Vagina (tissue), 2 donors: ENCODE results near the gene GALNT2.

ENCODE experiments used
- CTCF ChIP-seq, 3 experiments: fragments of 450-650 bp in 2 of 3; fragments of 200-600 bp in 1 of 3; sonication (generic) in 1 of 3; IDR thresholded peaks; one replicate each; pipeline ENCODE4 v1.5.1; 2017 to 2019; ENCODE audit warnings: antibody characterized with exemption in 3 of 3, mild to moderate bottlenecking in 2 of 3, moderate library complexity in 2 of 3
- POLR2A ChIP-seq, 2 donors: fragments of 450-650 bp; IDR thresholded peaks; one replicate each; pipeline ENCODE4 v1.6.1; 2017; ENCODE audit warnings: antibody characterized with exemption in 2 of 2, mild to moderate bottlenecking in 2 of 2, moderate library complexity in 2 of 2
- POLR2AphosphoS5 ChIP-seq, 2 donors: sonication (generic); formaldehyde crosslinking; IDR thresholded peaks; one replicate each; pipeline ENCODE4 v1.9.0; 2017; ENCODE audit warnings: antibody characterized with exemption in 2 of 2, mild to moderate bottlenecking in 2 of 2, low read depth in 1 of 2; ENCODE audit not compliant: insufficient read depth in 1 of 2

GRCh38 chr1:230165536-230165935, 98.5 kb downstream of the GALNT2 start:
- TF ChIP-seq CTCF (IDR thresholded peaks at IDR 0.05) (no peak), POLR2A (IDR thresholded peaks at IDR 0.05) (no peak), POLR2AphosphoS5 (IDR thresholded peaks at IDR 0.05; ENCODE audit: insufficient read depth in 1 of 2, low read depth in 1 of 2) (no peak)
